HepG2 (cell line): ENCODE measurements around the gene PCIF1. TPM values are rescaled to one million over a fixed set of nuclear protein-coding genes. Genes with fewer than 3 reads are reported as not detected.

ENCODE experiments used
- CHCHD3 ChIP-seq: sonication (generic); formaldehyde crosslinking; IDR thresholded peaks from 2 replicates; pipeline ENCODE4 v1.8.0; 2022; ENCODE audit warnings: mild to moderate bottlenecking, missing genetic modification reagents, moderate library complexity
- CTCF ChIP-seq: sonication (generic); formaldehyde crosslinking; IDR thresholded peaks from 2 replicates; pipeline ENCODE4 v1.5.0; 2020; ENCODE audit warnings: mild to moderate bottlenecking, missing genetic modification reagents, moderate library complexity
- MED8 ChIP-seq: sonication (generic); formaldehyde crosslinking; IDR thresholded peaks from 2 replicates; pipeline ENCODE4 v1.8.1; 2023; ENCODE audit warnings: mild to moderate bottlenecking, missing genetic modification reagents; ENCODE audit not compliant: insufficient replicate concordance
- MTA3 ChIP-seq: sonication (generic); formaldehyde crosslinking; IDR thresholded peaks from 2 replicates; pipeline ENCODE4 v1.4.0; 2020; ENCODE audit warnings: missing genetic modification reagents
- NFE2 ChIP-seq: sonication (generic); formaldehyde crosslinking; IDR thresholded peaks from 2 replicates; pipeline ENCODE4 v1.4.0; 2020; ENCODE audit warnings: missing genetic modification reagents
- NFIB ChIP-seq: sonication (generic); formaldehyde crosslinking; IDR thresholded peaks from 2 replicates; pipeline ENCODE4 v1.9.0; 2021; ENCODE audit warnings: missing genetic modification reagents, mild to moderate bottlenecking, borderline replicate concordance
- PAF1 ChIP-seq: IDR thresholded peaks from 2 replicates; pipeline ENCODE4 v1.6.1; 2016; ENCODE audit warnings: missing genetic modification reagents, missing compliant biosample characterization
- SIX4 ChIP-seq: sonication (generic); formaldehyde crosslinking; IDR thresholded peaks from 2 replicates; pipeline ENCODE4 v1.4.0; 2020; ENCODE audit warnings: missing genetic modification reagents
- SP1 ChIP-seq, 2 experiments: fragments of 450-650 bp in 1 of 2; sonication (generic) in 1 of 2; formaldehyde crosslinking in 1 of 2; IDR thresholded peaks; 2 replicates each; pipeline versions ENCODE4 v1.4.0 to v1.6.1; 2016 to 2020; ENCODE audit warnings: missing genetic modification reagents in 1 of 2
- TGIF2 ChIP-seq: IDR thresholded peaks from 2 replicates; pipeline ENCODE4 v1.6.1; 2016; ENCODE audit warnings: control low read depth, missing compliant biosample characterization
- ZBTB20 ChIP-seq: sonication (generic); formaldehyde crosslinking; IDR thresholded peaks from 2 replicates; pipeline ENCODE4 v1.8.1; 2023; ENCODE audit warnings: missing genetic modification reagents, low read depth, mild to moderate bottlenecking, borderline replicate concordance
- ZBTB26 ChIP-seq: IDR thresholded peaks from 2 replicates; pipeline ENCODE4 v1.6.1; 2016; ENCODE audit warnings: missing compliant biosample characterization, missing genetic modification reagents, borderline replicate concordance
- ZBTB34 ChIP-seq: sonication (generic); formaldehyde crosslinking; IDR thresholded peaks from 2 replicates; pipeline ENCODE4 v1.8.0; 2022; ENCODE audit warnings: mild to moderate bottlenecking, missing genetic modification reagents
- ZBTB43 ChIP-seq: sonication (generic); formaldehyde crosslinking; conservative IDR thresholded peaks from 2 replicates; pipeline ENCODE4 v1.4.0; 2020; ENCODE audit warnings: missing genetic modification reagents
- ZBTB49 ChIP-seq: sonication (generic); formaldehyde crosslinking; IDR thresholded peaks from 2 replicates; pipeline ENCODE4 v1.4.0; 2020; ENCODE audit warnings: missing genetic modification reagents, borderline replicate concordance
- ZFP90 ChIP-seq: sonication (generic); formaldehyde crosslinking; IDR thresholded peaks from 2 replicates; pipeline ENCODE4 v1.8.0; 2022; ENCODE audit warnings: missing genetic modification reagents, mild to moderate bottlenecking, inconsistent platforms, borderline replicate concordance
- ZNF274 ChIP-seq: sonication (generic); formaldehyde crosslinking; IDR thresholded peaks from 2 replicates; pipeline ENCODE4 v1.5.1; 2020; ENCODE audit warnings: mild to moderate bottlenecking, missing genetic modification reagents
- ZNF562 ChIP-seq: sonication (generic); formaldehyde crosslinking; IDR thresholded peaks from 2 replicates; pipeline ENCODE4 v1.8.0; 2022; ENCODE audit warnings: missing genetic modification reagents, borderline replicate concordance
- ZNF670 ChIP-seq: sonication (generic); formaldehyde crosslinking; IDR thresholded peaks from 2 replicates; pipeline ENCODE4 v1.8.0; 2022; ENCODE audit warnings: mild to moderate bottlenecking, missing genetic modification reagents, borderline replicate concordance
- polyA plus RNA-seq, 8 experiments: library from polyadenylated mRNA; depleted of rRNA in 3 of 8; stranded (reverse) in 7 of 8; unstranded in 1 of 8; fragments of >200 nt; fragmentation: Illumina TruSeq in 4 of 8; extraction: Trizol in 4 of 8; gene quantifications; 2 replicates each; pipeline versions ENCODE4 v1.2.1 to v1.2.3, GENCODE V29; 2011 to 2016; ENCODE audit warnings: low read depth in 4 of 8, missing spikeins in 1 of 8, mixed read lengths in 1 of 8; ENCODE audit not compliant: insufficient read depth in 1 of 8
- total RNA-seq, 5 experiments: library from RNA; depleted of rRNA; stranded (reverse); fragments of >200 nt; fragmentation: Illumina TruSeq; extraction: Trizol; gene quantifications; 2 replicates each; pipeline ENCODE4 v1.2.3, GENCODE V29; 2016; ENCODE audit warnings: low read depth in 1 of 5

Gene PCIF1
- total and polyA plus RNA-seq, 2 of the 13 experiments (the other 11 are each of a cell fraction or from before 2014, with no cell fraction given), result 20.9 to 24.4 TPM

GRCh38 chr20:45890985-45891983 is 43.2 kb upstream of the PCIF1 start, which contains the start of the genes CTSA and NEURL2 (continued):
- TF ChIP-seq ZBTB49 (peak; percentile 96), ZNF562 (CRISPR knock-in tag) (0 out of 2 replicates have a peak, but pooled peaks have one; percentile 71), TGIF2 (CRISPR knock-in tag) (peak; percentile 99), SIX4 (peak; percentile 86), CHCHD3 (CRISPR knock-in tag) (peak; percentile 36), NFE2 (CRISPR knock-in tag) (0 out of 2 replicates have a peak, but pooled peaks have one; percentile 59), MTA3 (peak; percentile 46; the same call in 1 of the 2 replicates), ZBTB20 (CRISPR knock-in tag) (peak; percentile 98), ZBTB26 (peak; percentile 96), ZBTB43 (CRISPR knock-in tag) (peak; percentile 97), NFIB (no peak; the same call in 1 of the 2 replicates), MED8 (CRISPR knock-in tag) (peak; percentile 99), ZNF274 (CRISPR knock-in tag) (peak; percentile 99), ZBTB34 (CRISPR knock-in tag) (peak; percentile 93), CTCF (CRISPR knock-in tag) (peak; percentile 79), SP1 (IDR thresholded peaks at IDR 0.05) (no peak), SP1 (CRISPR knock-in tag; IDR thresholded peaks at IDR 0.05) (peak; percentile 99), PAF1 (CRISPR knock-in tag) (no peak), ZFP90 (CRISPR knock-in tag) (peak; percentile 99), ZNF670 (CRISPR knock-in tag) (0 out of 2 replicates have a peak, but pooled peaks have one; percentile 82)
